HCT116 (cell line): ENCODE measurements around the gene MYDGF. TPM values are rescaled to one million over a fixed set of nuclear protein-coding genes. Genes with fewer than 3 reads are reported as not detected.

Experiments
- ATAC-seq: fragments of 200-7000 bp; cut with Tn5 transposase; 2 replicates; pipeline ENCODE4 v1.9.1; 2020; ENCODE audit warnings: mild to moderate bottlenecking, moderate library complexity
- BruUV-seq: library from RNA; stranded (reverse); fragments of 400-500 nt; replicated peaks from 2 replicates; lab custom pipeline; 2021; lab: Mats Ljungman, UMichigan
- CTCF ChIA-PET: fragments of 300-600 bp; sonication (Branson Sonifier 250); formaldehyde crosslinking; loops from one replicate; lab custom pipeline; 2021; ENCODE audit warnings: antibody characterized with exemption; lab: Charles Lee
- POLR2A ChIA-PET: fragments of 300-600, 350-600 bp; sonication (Branson Sonifier 250); formaldehyde crosslinking; loops from one replicate; lab custom pipeline; 2021; ENCODE audit warnings: antibody characterized with exemption; lab: Charles Lee
- RAD21 ChIA-PET, 2 experiments: fragments of 300-600 bp; sonication (Branson Sonifier 250); formaldehyde crosslinking; loops; one replicate each; lab custom pipeline; 2023; ENCODE audit warnings: low total read pairs in 2 of 2; ENCODE audit not compliant: uncharacterized antibody in 2 of 2, unreplicated experiment in 2 of 2, low non-redundant PET in 1 of 2; lab: Charles Lee
- DNase-seq: peaks from one replicate; pipeline ENCODE4 v3.0.0-alpha.2; 2010; ENCODE audit warnings: low read depth, low spot score
- H2AFZ ChIP-seq: fragments of 200-600 bp; shearing (Covaris generic), sonication (generic); 2 replicates; pipeline ENCODE4 v1.6.1; 2017; ENCODE audit warnings: low read depth, mixed run types, mixed read lengths, antibody characterized with exemption, low read length; ENCODE audit not compliant: poor library complexity, severe bottlenecking
- H3K27ac ChIP-seq: 2 replicates; pipeline ENCODE4 v1.5.1; 2012; ENCODE audit warnings: low read depth, low read length
- H3K27me3 ChIP-seq: fragments of 200-600 bp; sonication (generic); 2 replicates; pipeline ENCODE4 v1.6.1; 2016; ENCODE audit warnings: mixed run types, low read length, mixed read lengths; ENCODE audit not compliant: insufficient read depth
- H3K36me3 ChIP-seq, 2 experiments: fragments of 200-500 bp in 1 of 2; fragments of 200-600 bp in 1 of 2; sonication (Bioruptor generic) in 1 of 2; sonication (generic) in 1 of 2; 2 replicates each; pipeline versions ENCODE4 v1.5.1 to v1.6.1; 2014 to 2016; ENCODE audit warnings: low read length in 2 of 2, inconsistent platforms in 1 of 2, mixed read lengths in 1 of 2, mixed run types in 1 of 2; ENCODE audit not compliant: insufficient read depth in 2 of 2, control insufficient read depth in 1 of 2
- H3K4me1 ChIP-seq, 2 experiments: fragments of 200-600 bp in 1 of 2; sonication (generic) in 1 of 2; 2 replicates each; pipeline versions ENCODE4 v1.5.1 to v1.6.1; 2012 to 2017; ENCODE audit warnings: low read length in 2 of 2, inconsistent platforms in 1 of 2, mild to moderate bottlenecking in 1 of 2, mixed read lengths in 1 of 2, mixed run types in 1 of 2, moderate library complexity in 1 of 2; ENCODE audit not compliant: insufficient read depth in 2 of 2, control insufficient read depth in 1 of 2
- H3K4me2 ChIP-seq: fragments of 200-600 bp; sonication (generic); 2 replicates; pipeline ENCODE4 v1.6.1; 2017; ENCODE audit warnings: mixed run types, low read length, mixed read lengths
- H3K4me3 ChIP-seq, 2 experiments: fragments of 200-600 bp in 1 of 2; sonication (generic) in 1 of 2; replicated peaks in 1 of 2; 2 replicates each; pipeline ENCODE4 v1.5.1; 2011 to 2016; ENCODE audit warnings: low read length in 2 of 2, control low read depth in 1 of 2, low read depth in 1 of 2, mild to moderate bottlenecking in 1 of 2, mixed read lengths in 1 of 2, mixed run types in 1 of 2
- H3K79me2 ChIP-seq: fragments of 200-600 bp; sonication (generic); 2 replicates; pipeline ENCODE4 v1.6.1; 2017; ENCODE audit warnings: mild to moderate bottlenecking, mixed run types, low read length, moderate library complexity, mixed read lengths; ENCODE audit not compliant: insufficient read depth
- H3K9ac ChIP-seq: fragments of 200-600 bp; sonication (generic); 2 replicates; pipeline ENCODE4 v1.6.1; 2016; ENCODE audit warnings: low read length, mixed read lengths
- H3K9me2 ChIP-seq: fragments of 200-600 bp; sonication (generic), shearing (Covaris generic); 2 replicates; pipeline ENCODE4 v1.6.1; 2017; ENCODE audit warnings: mixed run types, mild to moderate bottlenecking, moderate library complexity; ENCODE audit not compliant: insufficient read depth
- H3K9me3 ChIP-seq, 2 experiments: fragments of 200-500 bp in 1 of 2; fragments of 200-600 bp in 1 of 2; sonication (Bioruptor generic) in 1 of 2; sonication (generic) in 1 of 2; 2 replicates each; pipeline ENCODE4 v1.6.1; 2014 to 2017; ENCODE audit warnings: low read length in 2 of 2, mixed read lengths in 2 of 2, inconsistent platforms in 1 of 2, low read depth in 1 of 2, mild to moderate bottlenecking in 1 of 2, mixed run types in 1 of 2, moderate library complexity in 1 of 2; ENCODE audit not compliant: control insufficient read depth in 1 of 2, insufficient read depth in 1 of 2
- H4K20me1 ChIP-seq: fragments of 200-600 bp; sonication (generic), shearing (Covaris generic); 2 replicates; pipeline ENCODE4 v1.6.1; 2017; ENCODE audit warnings: mixed run types, mild to moderate bottlenecking, moderate library complexity; ENCODE audit not compliant: insufficient read depth
- CBX3 ChIP-seq: IDR thresholded peaks from 2 replicates; pipeline ENCODE4 v1.6.1; 2012; ENCODE audit warnings: low read depth
- CEBPB ChIP-seq: IDR thresholded peaks from 2 replicates; pipeline ENCODE4 v1.6.1; 2012; ENCODE audit warnings: low read depth
- EGR1 ChIP-seq: IDR thresholded peaks from 2 replicates; pipeline ENCODE4 v1.6.1; 2012; ENCODE audit warnings: low read depth
- ELF1 ChIP-seq: IDR thresholded peaks from 2 replicates; pipeline ENCODE4 v1.6.1; 2012; ENCODE audit warnings: low read depth, borderline replicate concordance
- EZH2phosphoT487 ChIP-seq: fragments of 200-600 bp; IDR thresholded peaks from 2 replicates; pipeline ENCODE4 v1.6.1; 2018; ENCODE audit warnings: antibody characterized with exemption, borderline replicate concordance
- FOSL1 ChIP-seq: IDR thresholded peaks from 2 replicates; pipeline ENCODE4 v1.6.1; 2012; ENCODE audit warnings: low read depth
- POLR2A ChIP-seq: IDR thresholded peaks from 2 replicates; pipeline ENCODE4 v1.7.0; 2011; ENCODE audit warnings: borderline replicate concordance; ENCODE audit not compliant: insufficient read depth, insufficient read length; ENCODE audit errors: extremely low read depth
- POLR2AphosphoS5 ChIP-seq: IDR thresholded peaks from 2 replicates; pipeline ENCODE4 v1.6.1; 2011; ENCODE audit warnings: mild to moderate bottlenecking, low read depth, low read length, moderate library complexity
- RAD21 ChIP-seq: IDR thresholded peaks from 2 replicates; pipeline ENCODE4 v1.6.1; 2012; ENCODE audit warnings: low read depth, mild to moderate bottlenecking
- SIN3A ChIP-seq: IDR thresholded peaks from 2 replicates; pipeline ENCODE4 v1.6.1; 2012; ENCODE audit warnings: low read depth
- SP1 ChIP-seq: IDR thresholded peaks from 2 replicates; pipeline ENCODE4 v1.6.1; 2012; ENCODE audit warnings: low read depth
- SRF ChIP-seq: IDR thresholded peaks from 2 replicates; pipeline ENCODE4 v1.6.1; 2012; ENCODE audit warnings: low read depth
- TCF7L2 ChIP-seq: IDR thresholded peaks from 2 replicates; pipeline ENCODE4 v1.7.0; 2011; ENCODE audit warnings: borderline replicate concordance, inconsistent platforms; ENCODE audit not compliant: insufficient read depth, insufficient read length; ENCODE audit errors: extremely low read depth
- intact Hi-C: fragments of 100-400 bp; cut with micrococcal nuclease; formaldehyde crosslinking; loops from 2 replicates; pipeline ENCODE4 v1.10.0; 2022
- total RNA-seq: library from RNA; stranded (reverse); gene quantifications from one replicate; pipeline ENCODE4 v1.2.1, GENCODE V29; 2021; ENCODE audit not compliant: unreplicated experiment
- TF ChIP-seq, protein P1 (sequence below): IDR thresholded peaks from 2 replicates; pipeline ENCODE4 v1.6.1; 2011; ENCODE audit warnings: mild to moderate bottlenecking, low read length, moderate library complexity; ENCODE audit not compliant: insufficient replicate concordance; ENCODE audit errors: extremely low read depth

Gene MYDGF
- total RNA-seq, 1 experiment from 2014 or later = 110 TPM

DNA sequence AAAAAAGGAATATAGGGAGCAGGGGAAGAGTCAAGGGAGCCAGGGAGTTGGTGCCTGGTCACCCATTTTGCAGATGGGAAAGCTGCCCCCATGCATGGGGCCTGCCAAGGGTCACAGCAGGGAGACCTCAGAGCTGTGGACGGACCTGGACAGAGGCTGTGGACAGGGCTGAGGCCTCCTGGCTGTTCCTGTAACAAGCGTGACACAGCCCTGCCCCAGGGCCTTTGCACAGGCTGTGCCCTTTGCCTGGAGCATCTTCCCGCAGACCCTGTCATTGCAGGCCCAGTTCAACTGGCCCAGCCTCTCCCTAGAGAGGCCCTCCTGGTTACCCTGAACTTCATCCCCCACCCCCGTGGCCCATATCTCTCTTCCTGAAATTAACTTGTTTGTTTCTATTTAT is 24.4 kb downstream of the MYDGF start:
- Histone ChIP-seq H3K9me2 (no peaks in the 10 kb centered on the region), H3K36me3 (peaks cover 2 to 9% of the 10 kb centered on the region in 2 experiments; a peak in 1 of 4 replicates), H3K9ac (no peak overlapping the region), H3K4me1 (peaks cover under 1 to 15% of the 10 kb centered on the region in 2 experiments; a peak in 3 of 4 replicates), H4K20me1 (no peaks in the 10 kb centered on the region), H3K79me2 (peaks cover 30% of the 10 kb centered on the region), H3K27me3 (no peaks in the 10 kb centered on the region), H3K4me3 (no peak overlapping the region), H2AFZ (no peak overlapping the region), H3K4me2 (no peak overlapping the region), H3K9me3 (no peaks in the 10 kb centered on the region), H3K27ac (no peak overlapping the region)
- CTCF ChIA-PET = no interaction called here
- intact Hi-C loops = no loop called here
- no peak for ATAC-seq
- no TSS peak for BruUV-seq
- POLR2A ChIA-PET = no interaction called here
- no peak for TF ChIP-seq TCF7L2
- no peak for TF ChIP-seq SP1
- TF ChIP-seq RAD21 = no peak
- no peak for TF ChIP-seq SRF
- TF ChIP-seq EGR1 = no peak
- no peak for TF ChIP-seq EZH2phosphoT487
- TF ChIP-seq, protein P1, sequence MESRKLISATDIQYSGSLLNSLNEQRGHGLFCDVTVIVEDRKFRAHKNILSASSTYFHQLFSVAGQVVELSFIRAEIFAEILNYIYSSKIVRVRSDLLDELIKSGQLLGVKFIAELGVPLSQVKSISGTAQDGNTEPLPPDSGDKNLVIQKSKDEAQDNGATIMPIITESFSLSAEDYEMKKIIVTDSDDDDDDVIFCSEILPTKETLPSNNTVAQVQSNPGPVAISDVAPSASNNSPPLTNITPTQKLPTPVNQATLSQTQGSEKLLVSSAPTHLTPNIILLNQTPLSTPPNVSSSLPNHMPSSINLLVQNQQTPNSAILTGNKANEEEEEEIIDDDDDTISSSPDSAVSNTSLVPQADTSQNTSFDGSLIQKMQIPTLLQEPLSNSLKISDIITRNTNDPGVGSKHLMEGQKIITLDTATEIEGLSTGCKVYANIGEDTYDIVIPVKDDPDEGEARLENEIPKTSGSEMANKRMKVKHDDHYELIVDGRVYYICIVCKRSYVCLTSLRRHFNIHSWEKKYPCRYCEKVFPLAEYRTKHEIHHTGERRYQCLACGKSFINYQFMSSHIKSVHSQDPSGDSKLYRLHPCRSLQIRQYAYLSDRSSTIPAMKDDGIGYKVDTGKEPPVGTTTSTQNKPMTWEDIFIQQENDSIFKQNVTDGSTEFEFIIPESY = no peak
- no peak for TF ChIP-seq ELF1
- no peak for TF ChIP-seq POLR2AphosphoS5
- no peak for TF ChIP-seq FOSL1
- no peak for TF ChIP-seq CEBPB
- no peak for TF ChIP-seq CBX3
- TF ChIP-seq POLR2A = no peak
- no peak for TF ChIP-seq SIN3A
- RAD21 ChIA-PET = no interaction called here
- DNase-seq = no peak
